Measurements from ENCODE around the gene TNPO1. TPM values are rescaled to one million over a fixed set of nuclear protein-coding genes. Genes with fewer than 3 reads are reported as not detected.

TNPO1 gene
- total and polyA plus RNA-seq, 12 donors: 5.3 to 78.0 (median 67.5) TPM

DNA sequence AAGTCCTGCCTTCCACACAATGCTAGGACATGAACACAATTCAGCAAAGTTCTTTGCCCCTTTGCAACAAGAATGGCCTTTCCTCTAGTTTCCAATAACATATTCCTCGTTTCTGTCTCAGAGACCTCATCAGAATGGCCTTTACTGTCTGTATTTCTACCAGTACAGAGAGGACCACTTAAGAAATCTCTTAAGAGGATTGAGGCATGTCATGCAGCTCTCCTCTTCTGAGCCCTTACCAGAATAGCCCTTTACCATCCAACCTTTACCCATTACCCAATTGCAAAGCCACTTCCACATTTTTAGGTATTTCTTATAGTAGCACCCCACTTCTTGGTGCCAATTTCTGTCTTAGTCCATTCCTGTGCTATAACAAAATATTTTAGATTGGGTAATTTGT, 20.3 kb downstream of the TNPO1 start:
- DNase-seq (no peak), ATAC-seq (peak in 1 of 8 donors; percentile 27)
- TF ChIP-seq, protein P1, sequence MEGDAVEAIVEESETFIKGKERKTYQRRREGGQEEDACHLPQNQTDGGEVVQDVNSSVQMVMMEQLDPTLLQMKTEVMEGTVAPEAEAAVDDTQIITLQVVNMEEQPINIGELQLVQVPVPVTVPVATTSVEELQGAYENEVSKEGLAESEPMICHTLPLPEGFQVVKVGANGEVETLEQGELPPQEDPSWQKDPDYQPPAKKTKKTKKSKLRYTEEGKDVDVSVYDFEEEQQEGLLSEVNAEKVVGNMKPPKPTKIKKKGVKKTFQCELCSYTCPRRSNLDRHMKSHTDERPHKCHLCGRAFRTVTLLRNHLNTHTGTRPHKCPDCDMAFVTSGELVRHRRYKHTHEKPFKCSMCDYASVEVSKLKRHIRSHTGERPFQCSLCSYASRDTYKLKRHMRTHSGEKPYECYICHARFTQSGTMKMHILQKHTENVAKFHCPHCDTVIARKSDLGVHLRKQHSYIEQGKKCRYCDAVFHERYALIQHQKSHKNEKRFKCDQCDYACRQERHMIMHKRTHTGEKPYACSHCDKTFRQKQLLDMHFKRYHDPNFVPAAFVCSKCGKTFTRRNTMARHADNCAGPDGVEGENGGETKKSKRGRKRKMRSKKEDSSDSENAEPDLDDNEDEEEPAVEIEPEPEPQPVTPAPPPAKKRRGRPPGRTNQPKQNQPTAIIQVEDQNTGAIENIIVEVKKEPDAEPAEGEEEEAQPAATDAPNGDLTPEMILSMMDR (IDR thresholded peaks at IDR 0.05): no peak
- 78 to 95% methylated on average over 1 of the region's 1 CpG for WGBS, 2 donors
- no peaks in the 10 kb centered on the region for H3K27me3 ChIP-seq
- H3K9me3 ChIP-seq: no peaks in the 10 kb centered on the region
- peaks cover 0 to 47% (median 36%) of the 10 kb centered on the region in 9 donors for H3K4me1 ChIP-seq
- H3K27ac ChIP-seq: no peak overlapping the region
- H3K4me3 ChIP-seq: no peak overlapping the region
- intact Hi-C loops (cut with DNase I): no loop called here
- no peaks in the 10 kb centered on the region for H3K36me3 ChIP-seq

DNA sequence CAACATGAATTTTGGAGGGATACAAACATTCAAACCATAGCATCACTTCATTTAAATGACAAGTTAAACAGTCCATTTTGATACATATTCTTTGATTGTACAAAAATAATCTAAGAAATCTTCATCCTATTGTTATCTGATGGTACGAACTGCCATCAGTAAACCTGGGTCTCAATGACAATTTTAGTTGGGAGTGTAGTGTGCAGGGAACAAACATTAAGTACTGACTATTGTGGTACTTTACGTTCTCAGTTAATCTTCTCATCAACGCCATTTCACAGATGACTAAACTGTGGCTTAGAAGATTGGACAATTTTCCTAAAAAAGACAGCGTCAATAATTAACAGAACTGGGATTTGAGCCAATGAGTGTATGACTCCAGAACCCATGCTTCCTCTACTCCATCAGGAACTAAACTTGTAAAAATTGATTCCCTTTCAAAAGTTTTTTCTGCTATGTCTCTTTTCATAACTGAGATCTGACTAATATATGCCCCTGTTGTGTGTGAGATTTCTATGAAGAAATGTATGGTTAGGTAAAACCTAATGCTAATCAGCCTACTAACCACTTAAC, 21.1 kb downstream of the TNPO1 start:
- H3K4me3 ChIP-seq: no peak overlapping the region
- H3K27ac ChIP-seq: no peak overlapping the region
- H3K27me3 ChIP-seq: no peaks in the 10 kb centered on the region
- H3K9me3 ChIP-seq: no peaks in the 10 kb centered on the region
- 68 to 70% methylated on average over 4 of the region's 4 CpGs for WGBS, 2 donors
- TF ChIP-seq, protein P1 (IDR thresholded peaks at IDR 0.05): no peak
- intact Hi-C loops (cut with DNase I): no loop called here
- no peak for ATAC-seq
- no peaks in the 10 kb centered on the region for H3K36me3 ChIP-seq
- no peak for DNase-seq
- peaks cover 0 to 53% (median 38%) of the 10 kb centered on the region in 9 donors for H3K4me1 ChIP-seq

DNA sequence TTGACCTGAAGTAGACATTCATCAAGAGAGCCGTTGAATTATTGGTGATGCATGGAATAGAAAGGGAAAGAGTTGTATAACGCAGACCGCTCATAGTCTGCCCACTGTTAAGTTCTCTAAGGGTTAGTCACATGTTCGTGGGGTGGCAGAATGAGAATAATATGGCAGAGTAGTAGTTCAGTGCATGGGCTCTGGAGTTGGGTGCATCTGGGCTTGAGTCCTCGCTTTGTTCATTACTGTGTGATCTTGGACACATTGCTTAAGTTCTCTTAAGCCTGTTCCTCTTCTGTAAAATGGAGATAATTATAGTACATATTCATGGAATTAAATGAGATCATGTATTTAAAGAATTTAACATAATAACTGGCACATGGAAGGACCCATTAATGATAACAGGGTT, 23.6 kb downstream of the TNPO1 start:
- Histone ChIP-seq H3K9me3 (no peaks in the 10 kb centered on the region), H3K4me1 (peaks cover 0 to 73% (median 48%) of the 10 kb centered on the region in 9 donors), H3K27me3 (no peaks in the 10 kb centered on the region), H3K4me3 (no peak overlapping the region), H3K27ac (no peak overlapping the region), H3K36me3 (no peaks in the 10 kb centered on the region)
- intact Hi-C loops (cut with DNase I): loop anchor here in 1 of 10 donors (10.0 kb wide), 1 partner anchor 225 kb away; no protein-coding TSS in a partner anchor
- TF ChIP-seq, protein P1 (IDR thresholded peaks at IDR 0.05): no peak
- 56 to 75% methylated on average over 5 of the region's 5 CpGs for WGBS, 2 donors
- no peak for DNase-seq
- no peak for ATAC-seq

DNA sequence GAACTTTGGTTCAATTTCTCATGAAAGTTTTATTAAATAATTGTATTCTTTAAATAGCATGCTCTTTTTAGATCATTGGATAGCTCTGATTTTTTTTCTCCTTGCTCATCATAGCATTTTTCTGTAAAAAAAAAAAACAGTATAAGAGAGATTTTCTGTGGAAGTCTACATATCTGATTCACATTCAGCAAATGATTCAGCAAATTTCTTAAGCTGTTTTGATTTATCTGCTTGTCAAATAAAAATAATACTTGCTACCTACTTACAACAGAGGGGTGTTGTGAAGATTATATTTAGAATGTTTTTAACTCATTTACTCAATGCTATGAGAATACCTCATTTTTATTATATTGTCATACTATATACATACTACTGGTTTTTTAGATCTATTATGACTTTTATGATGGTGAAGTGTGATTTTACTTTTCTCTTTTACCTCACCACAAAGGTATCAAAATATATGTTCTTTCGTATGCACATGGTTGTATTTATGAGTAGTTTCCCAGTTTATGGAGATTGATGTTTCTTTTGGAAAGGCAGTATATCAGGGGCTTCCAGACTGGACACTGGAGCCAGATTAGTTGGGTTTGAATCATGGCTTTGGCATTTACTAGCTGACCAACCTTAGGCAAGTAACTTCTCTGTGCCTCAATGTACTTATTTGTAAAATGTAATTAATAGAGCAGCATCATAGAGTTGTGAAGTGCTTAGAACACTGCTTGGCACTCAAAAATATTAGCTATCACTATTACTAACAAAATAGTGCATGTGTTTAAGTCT, 25.5 kb downstream of the TNPO1 start:
- Histone ChIP-seq H3K27me3 (no peaks in the 10 kb centered on the region), H3K36me3 (no peaks in the 10 kb centered on the region), H3K27ac (no peak overlapping the region), H3K4me1 (peaks cover 0 to 78% (median 52%) of the 10 kb centered on the region in 9 donors), H3K4me3 (no peak overlapping the region), H3K9me3 (no peaks in the 10 kb centered on the region)
- TF ChIP-seq, protein P1 (IDR thresholded peaks at IDR 0.05): no peak
- ATAC-seq (no peak), DNase-seq (no peak)
- 97 to 98% methylated on average over 1 of the region's 1 CpG for WGBS, 2 donors
- intact Hi-C loops (cut with DNase I): loop anchor here in 1 of 10 donors (10.0 kb wide), 1 partner anchor 227 kb away; no protein-coding TSS in a partner anchor

Measured in heart right ventricle (tissue), 16 donors.